ENCODE results near the gene WNT3. TPM values are rescaled to one million over a fixed set of nuclear protein-coding genes. Genes with fewer than 3 reads are reported as not detected.

Gene WNT3
- total RNA-seq, 2 experiments from 2014 or later: 4.9 to 5.1 TPM

DNA sequence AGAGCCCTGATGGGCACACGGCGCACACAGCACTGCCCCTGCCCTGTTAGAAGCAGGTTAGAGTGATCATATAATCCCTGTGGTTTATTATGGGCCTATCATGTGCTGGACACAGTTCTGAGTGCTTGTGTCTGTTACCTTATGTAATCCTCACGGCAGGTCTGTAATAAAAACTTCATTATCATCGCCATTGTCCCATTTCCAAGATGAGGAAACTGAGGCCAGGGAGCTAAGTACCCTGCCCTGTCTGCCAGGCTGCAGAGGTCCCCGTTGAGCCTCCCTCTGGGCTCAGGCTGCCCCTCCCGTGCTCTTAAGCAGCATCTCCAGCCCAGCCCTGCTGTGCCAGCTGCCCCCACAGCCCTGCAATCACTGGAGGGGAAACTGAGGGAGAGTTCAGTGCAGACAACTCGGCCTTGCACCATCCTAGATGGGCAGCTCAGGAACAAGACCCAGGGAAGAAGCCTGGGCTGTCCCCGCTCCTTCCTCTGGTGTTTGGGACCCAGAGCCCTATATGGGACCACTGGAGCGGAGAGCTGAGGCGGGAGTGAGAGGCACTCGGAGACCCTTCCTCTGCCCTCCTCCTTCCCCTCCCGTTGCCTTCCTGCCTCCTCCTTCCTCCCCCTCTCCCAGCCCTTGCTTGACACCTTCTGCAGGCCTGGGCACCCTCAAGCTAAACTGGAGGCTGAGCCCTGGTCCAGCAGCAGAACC is 42.0 kb downstream of the WNT3 start:
- Histone ChIP-seq H3K27ac (ENCODE audit: low read depth, low read length, poor library complexity, severe bottlenecking) (no peak overlapping the region), H3K36me3 (ENCODE audit: insufficient read depth, low read length) (no peaks in the 10 kb centered on the region), H3K9me2 (ENCODE audit: insufficient read depth, low read length) (no peaks in the 10 kb centered on the region), H3K9me3 (ENCODE audit: low read length) (no peaks in the 10 kb centered on the region), H3K4me2 (ENCODE audit: low read length) (peak overlapping the region; percentile 3; the same call in 1 of the 2 replicates), H2AFZ (ENCODE audit: low read length) (peak overlapping the region; percentile 12; the same call in 1 of the 2 replicates), H3K79me2 (ENCODE audit: insufficient read depth, low read depth, low read length) (no peaks in the 10 kb centered on the region), H3K4me1 (ENCODE audit: insufficient read depth, low read length, poor library complexity, severe bottlenecking) (peaks cover 31% of the 10 kb centered on the region), H4K20me1 (ENCODE audit: insufficient read depth, low read length) (no peaks in the 10 kb centered on the region), H3K4me3 (ENCODE audit: low read depth, low read length, poor library complexity, severe bottlenecking) (no peak overlapping the region)
- POLR2A ChIA-PET: no interaction called here
- no TSS peak for BruUV-seq (replicated peaks)
- intact Hi-C loops (cut with micrococcal nuclease; ENCODE audit: unreplicated experiment): no loop called here
- no peak for TF ChIP-seq CTCF (conservative IDR thresholded peaks at IDR 0.05; ENCODE audit: low read length)
- TF ChIP-seq EZH2phosphoT487 (IDR thresholded peaks at IDR 0.05; ENCODE audit: borderline replicate concordance, low read depth, low read length): no peak
- DNase-seq (ENCODE audit: low spot score): no peak
- CTCF ChIA-PET (ENCODE audit: unreplicated experiment): no interaction called here

GRCh38 chr17:46774108-46774737 is 44.3 kb downstream of the WNT3 start:
- H3K9me3 ChIP-seq (ENCODE audit: low read length): no peaks in the 10 kb centered on the region
- H3K27ac ChIP-seq (ENCODE audit: low read depth, low read length, poor library complexity, severe bottlenecking): no peak overlapping the region
- H3K79me2 ChIP-seq (ENCODE audit: insufficient read depth, low read depth, low read length): no peaks in the 10 kb centered on the region
- H3K4me3 ChIP-seq (ENCODE audit: low read depth, low read length, poor library complexity, severe bottlenecking): no peak overlapping the region
- CTCF ChIA-PET (ENCODE audit: unreplicated experiment): no interaction called here
- no peak overlapping the region for H2AFZ ChIP-seq (ENCODE audit: low read length)
- no peaks in the 10 kb centered on the region for H4K20me1 ChIP-seq (ENCODE audit: insufficient read depth, low read length)
- H3K36me3 ChIP-seq (ENCODE audit: insufficient read depth, low read length): no peaks in the 10 kb centered on the region
- no TSS peak for BruUV-seq (replicated peaks)
- TF ChIP-seq CTCF (conservative IDR thresholded peaks at IDR 0.05; ENCODE audit: low read length) (no peak), EZH2phosphoT487 (IDR thresholded peaks at IDR 0.05; ENCODE audit: borderline replicate concordance, low read depth, low read length) (no peak)
- no peak for DNase-seq (ENCODE audit: low spot score)
- no peaks in the 10 kb centered on the region for H3K9me2 ChIP-seq (ENCODE audit: insufficient read depth, low read length)
- no peak overlapping the region for H3K4me2 ChIP-seq (ENCODE audit: low read length)
- intact Hi-C loops (cut with micrococcal nuclease; ENCODE audit: unreplicated experiment): no loop called here
- H3K4me1 ChIP-seq (ENCODE audit: insufficient read depth, low read length, poor library complexity, severe bottlenecking): peaks cover 35% of the 10 kb centered on the region
- POLR2A ChIA-PET: no interaction called here

DNA sequence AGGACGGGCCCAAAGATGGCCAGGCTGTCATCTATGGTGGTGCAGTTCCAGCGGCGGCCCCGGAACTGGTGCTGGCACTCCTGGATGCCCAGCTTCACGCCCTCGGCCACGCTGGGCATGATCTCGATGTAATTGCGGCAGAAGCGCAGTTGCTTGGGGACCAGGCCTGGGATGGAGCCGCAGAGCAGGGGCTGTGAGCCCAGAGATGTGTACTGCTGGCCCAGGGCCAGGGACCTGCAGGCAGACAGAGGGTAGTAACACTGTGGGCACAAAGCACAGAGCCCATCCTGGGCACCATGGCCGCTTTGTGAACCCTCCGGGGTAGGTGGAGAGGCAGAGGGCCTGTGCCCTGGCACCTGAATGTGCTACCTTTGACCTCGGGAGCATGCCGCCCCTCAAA is 44.8 kb downstream of the WNT3 start:
- intact Hi-C loops (cut with micrococcal nuclease; ENCODE audit: unreplicated experiment): no loop called here
- Histone ChIP-seq H3K4me2 (ENCODE audit: low read length) (no peak overlapping the region), H2AFZ (ENCODE audit: low read length) (no peak overlapping the region), H4K20me1 (ENCODE audit: insufficient read depth, low read length) (no peaks in the 10 kb centered on the region), H3K27ac (ENCODE audit: low read depth, low read length, poor library complexity, severe bottlenecking) (no peak overlapping the region), H3K4me1 (ENCODE audit: insufficient read depth, low read length, poor library complexity, severe bottlenecking) (peaks cover 35% of the 10 kb centered on the region), H3K9me3 (ENCODE audit: low read length) (no peaks in the 10 kb centered on the region), H3K79me2 (ENCODE audit: insufficient read depth, low read depth, low read length) (no peaks in the 10 kb centered on the region), H3K9me2 (ENCODE audit: insufficient read depth, low read length) (no peaks in the 10 kb centered on the region), H3K4me3 (ENCODE audit: low read depth, low read length, poor library complexity, severe bottlenecking) (no peak overlapping the region), H3K36me3 (ENCODE audit: insufficient read depth, low read length) (no peaks in the 10 kb centered on the region)
- no peak for TF ChIP-seq EZH2phosphoT487 (IDR thresholded peaks at IDR 0.05; ENCODE audit: borderline replicate concordance, low read depth, low read length)
- TF ChIP-seq CTCF (conservative IDR thresholded peaks at IDR 0.05; ENCODE audit: low read length): no peak
- no TSS peak for BruUV-seq (replicated peaks)
- no peak for DNase-seq (ENCODE audit: low spot score)
- ChIA-PET CTCF (ENCODE audit: unreplicated experiment) (no interaction called here), POLR2A (no interaction called here)
